ENCODE data around the gene DERA.

DERA gene

DNA sequence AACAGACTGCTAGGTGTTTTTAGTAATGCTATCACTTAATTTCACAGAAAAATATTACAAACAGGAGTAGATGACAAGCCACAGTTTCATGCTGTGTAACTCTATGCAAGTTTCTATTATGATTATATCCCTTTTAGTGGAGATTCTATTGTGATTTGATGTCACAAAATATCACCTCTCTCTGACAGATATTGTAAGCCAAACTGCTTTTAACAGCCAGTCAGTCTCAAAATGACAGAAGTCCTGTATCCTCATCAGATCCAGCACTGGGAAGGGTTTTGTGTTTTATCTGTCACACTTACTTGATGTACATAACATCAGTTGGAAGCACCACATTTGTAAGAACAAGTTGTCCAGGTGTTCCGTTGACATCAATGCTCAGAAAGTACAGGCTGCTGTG lies 164.8 kb downstream of the DERA start:
- Histone ChIP-seq H3K4me2 (ENCODE audit: low read depth, low read length, poor library complexity, severe bottlenecking) (no peak overlapping the region), H3K36me3 (ENCODE audit: low read length) (no peaks in the 10 kb centered on the region), H3K9me3 (ENCODE audit: insufficient read depth, low read length) (no peaks in the 10 kb centered on the region), H3K79me2 (ENCODE audit: insufficient read depth, low read length) (no peaks in the 10 kb centered on the region), H3K9ac (ENCODE audit: low read length) (no peak overlapping the region), H3K4me3 (ENCODE audit: insufficient read depth, low read length, poor library complexity, severe bottlenecking) (no peak overlapping the region), H2AFZ (ENCODE audit: low read depth, low read length, severe bottlenecking) (no peak overlapping the region), H3K27me3 (ENCODE audit: low read length) (no peaks in the 10 kb centered on the region), H3F3A (ENCODE audit: insufficient read depth) (no peaks in the 10 kb centered on the region), H3K9me2 (replicated peaks; ENCODE audit: insufficient read depth, low read length) (no peaks in the 10 kb centered on the region), H4K20me1 (ENCODE audit: low read depth, low read length) (no peaks in the 10 kb centered on the region), H3K27ac (ENCODE audit: low read depth, low read length) (no peak overlapping the region)
- TF ChIP-seq EZH2phosphoT487 (conservative IDR thresholded peaks at IDR 0.05; ENCODE audit: low read length) = no peak
- TF ChIP-seq, protein P1, sequence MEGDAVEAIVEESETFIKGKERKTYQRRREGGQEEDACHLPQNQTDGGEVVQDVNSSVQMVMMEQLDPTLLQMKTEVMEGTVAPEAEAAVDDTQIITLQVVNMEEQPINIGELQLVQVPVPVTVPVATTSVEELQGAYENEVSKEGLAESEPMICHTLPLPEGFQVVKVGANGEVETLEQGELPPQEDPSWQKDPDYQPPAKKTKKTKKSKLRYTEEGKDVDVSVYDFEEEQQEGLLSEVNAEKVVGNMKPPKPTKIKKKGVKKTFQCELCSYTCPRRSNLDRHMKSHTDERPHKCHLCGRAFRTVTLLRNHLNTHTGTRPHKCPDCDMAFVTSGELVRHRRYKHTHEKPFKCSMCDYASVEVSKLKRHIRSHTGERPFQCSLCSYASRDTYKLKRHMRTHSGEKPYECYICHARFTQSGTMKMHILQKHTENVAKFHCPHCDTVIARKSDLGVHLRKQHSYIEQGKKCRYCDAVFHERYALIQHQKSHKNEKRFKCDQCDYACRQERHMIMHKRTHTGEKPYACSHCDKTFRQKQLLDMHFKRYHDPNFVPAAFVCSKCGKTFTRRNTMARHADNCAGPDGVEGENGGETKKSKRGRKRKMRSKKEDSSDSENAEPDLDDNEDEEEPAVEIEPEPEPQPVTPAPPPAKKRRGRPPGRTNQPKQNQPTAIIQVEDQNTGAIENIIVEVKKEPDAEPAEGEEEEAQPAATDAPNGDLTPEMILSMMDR (IDR thresholded peaks at IDR 0.05; ENCODE audit: insufficient read depth, low read length, poor library complexity, severe bottlenecking) = no peak

DNA sequence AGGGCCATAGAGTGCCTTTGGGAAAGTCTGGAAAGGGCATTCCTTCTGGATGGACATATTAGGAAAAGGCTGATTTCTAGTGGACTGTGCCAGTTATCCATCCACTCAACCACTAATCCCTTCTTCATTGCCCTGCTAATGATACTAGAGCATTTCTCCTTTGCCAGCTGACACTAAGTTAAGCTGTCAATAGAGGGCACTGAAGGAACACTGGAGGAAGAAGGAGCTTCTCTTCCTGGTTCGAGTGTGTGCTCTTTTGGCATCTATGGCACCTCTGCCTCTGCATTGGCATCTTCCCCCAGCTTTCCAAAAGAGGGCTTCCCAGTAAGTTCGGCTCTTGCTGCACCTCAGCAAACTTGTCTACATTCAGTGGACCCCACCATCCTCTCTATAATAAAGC lies 165.4 kb downstream of the DERA start:
- no peaks in the 10 kb centered on the region for H3K36me3 ChIP-seq (ENCODE audit: low read length)
- peak overlapping the region; percentile 13 for H2AFZ ChIP-seq (ENCODE audit: low read depth, low read length, severe bottlenecking)
- TF ChIP-seq EZH2phosphoT487 (conservative IDR thresholded peaks at IDR 0.05; ENCODE audit: low read length) = no peak
- TF ChIP-seq, protein P1 (IDR thresholded peaks at IDR 0.05; ENCODE audit: insufficient read depth, low read length, poor library complexity, severe bottlenecking) = no peak
- no peak overlapping the region for H3K27ac ChIP-seq (ENCODE audit: low read depth, low read length)
- no peak overlapping the region for H3K4me3 ChIP-seq (ENCODE audit: insufficient read depth, low read length, poor library complexity, severe bottlenecking)
- no peaks in the 10 kb centered on the region for H3K9me2 ChIP-seq (replicated peaks; ENCODE audit: insufficient read depth, low read length)
- H3K4me2 ChIP-seq (ENCODE audit: low read depth, low read length, poor library complexity, severe bottlenecking) = no peak overlapping the region
- no peaks in the 10 kb centered on the region for H3K9me3 ChIP-seq (ENCODE audit: insufficient read depth, low read length)
- H4K20me1 ChIP-seq (ENCODE audit: low read depth, low read length) = no peaks in the 10 kb centered on the region
- no peaks in the 10 kb centered on the region for H3F3A ChIP-seq (ENCODE audit: insufficient read depth)
- H3K79me2 ChIP-seq (ENCODE audit: insufficient read depth, low read length) = no peaks in the 10 kb centered on the region
- H3K9ac ChIP-seq (ENCODE audit: low read length) = no peak overlapping the region
- no peaks in the 10 kb centered on the region for H3K27me3 ChIP-seq (ENCODE audit: low read length)

DNA sequence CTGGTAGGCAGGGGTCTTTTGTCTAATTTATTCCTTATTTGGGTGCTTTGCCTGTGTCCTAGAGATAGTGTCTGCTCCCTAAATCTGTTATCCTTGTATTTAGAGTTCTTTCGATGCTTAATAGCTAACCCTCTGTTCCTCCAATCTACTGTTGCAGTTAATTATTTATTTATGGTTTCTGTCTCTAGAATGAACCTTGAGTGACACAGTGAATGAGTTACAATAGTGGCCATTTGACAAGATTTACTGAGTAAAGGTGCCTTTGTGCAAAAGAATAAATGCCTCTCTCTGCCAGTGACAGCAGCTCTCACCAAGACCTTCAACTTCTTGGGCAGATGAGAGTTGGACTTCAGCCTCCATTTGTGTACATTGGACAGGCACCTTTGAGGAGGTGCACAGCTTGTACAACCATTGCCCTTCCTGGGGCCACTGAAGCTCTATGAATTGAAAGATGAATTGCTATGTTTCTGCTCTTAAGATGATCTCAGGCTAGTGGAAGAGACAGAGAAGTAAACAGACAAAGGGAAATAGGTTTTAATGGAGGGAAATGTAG lies 165.9 kb downstream of the DERA start:
- no peaks in the 10 kb centered on the region for H4K20me1 ChIP-seq (ENCODE audit: low read depth, low read length)
- no peak overlapping the region for H3K27ac ChIP-seq (ENCODE audit: low read depth, low read length)
- TF ChIP-seq EZH2phosphoT487 (conservative IDR thresholded peaks at IDR 0.05; ENCODE audit: low read length) = no peak
- TF ChIP-seq, protein P1 (IDR thresholded peaks at IDR 0.05; ENCODE audit: insufficient read depth, low read length, poor library complexity, severe bottlenecking) = no peak
- H3K27me3 ChIP-seq (ENCODE audit: low read length) = no peaks in the 10 kb centered on the region
- H3K79me2 ChIP-seq (ENCODE audit: insufficient read depth, low read length) = no peaks in the 10 kb centered on the region
- no peaks in the 10 kb centered on the region for H3F3A ChIP-seq (ENCODE audit: insufficient read depth)
- no peak overlapping the region for H3K4me2 ChIP-seq (ENCODE audit: low read depth, low read length, poor library complexity, severe bottlenecking)
- H3K4me3 ChIP-seq (ENCODE audit: insufficient read depth, low read length, poor library complexity, severe bottlenecking) = no peak overlapping the region
- H3K9ac ChIP-seq (ENCODE audit: low read length) = no peak overlapping the region
- H3K9me3 ChIP-seq (ENCODE audit: insufficient read depth, low read length) = no peaks in the 10 kb centered on the region
- peak overlapping the region; percentile 13 for H2AFZ ChIP-seq (ENCODE audit: low read depth, low read length, severe bottlenecking)
- H3K9me2 ChIP-seq (replicated peaks; ENCODE audit: insufficient read depth, low read length) = no peaks in the 10 kb centered on the region
- no peaks in the 10 kb centered on the region for H3K36me3 ChIP-seq (ENCODE audit: low read length)

All from SU-DHL-6 (cell line).